Measurements from ENCODE around the gene COMMD7.
"Not testable (repeated sequence)": the region's sequence is repeated elsewhere in the genome, so short reads cannot be mapped to it uniquely, and the experiment has no call there.

Gene COMMD7

GRCh38 chr20:32697608-32698007 is 45.7 kb downstream of the COMMD7 start:
- Mint-ChIP-seq H3K4me3 (no peak overlapping the region), H3K27ac (ENCODE audit: low read depth) (no peak overlapping the region), H3K27me3 (no peaks in the 10 kb centered on the region), H3K4me1 (no peaks in the 10 kb centered on the region), H3K36me3 (ENCODE audit: insufficient read depth) (peaks cover 19% of the 10 kb centered on the region), H3K9me3 (no peaks in the 10 kb centered on the region)
- no peak for DNase-seq (ENCODE audit: low spot score in 2 of 2)
- ATAC-seq (replicated peaks; ENCODE audit: extremely low read depth, poor library complexity, severe bottlenecking), result no peak

GRCh38 chr20:32695089-32695488 is 48.2 kb downstream of the COMMD7 start:
- no peaks in the 10 kb centered on the region for H3K27me3 Mint-ChIP-seq
- no peak overlapping the region for H3K27ac Mint-ChIP-seq (ENCODE audit: low read depth)
- no peaks in the 10 kb centered on the region for H3K9me3 Mint-ChIP-seq
- ATAC-seq (replicated peaks; ENCODE audit: extremely low read depth, poor library complexity, severe bottlenecking) (no peak), DNase-seq (ENCODE audit: low spot score in 2 of 2) (no peak)
- peaks cover 11% of the 10 kb centered on the region for H3K36me3 Mint-ChIP-seq (ENCODE audit: insufficient read depth)
- no peaks in the 10 kb centered on the region for H3K4me1 Mint-ChIP-seq
- H3K4me3 Mint-ChIP-seq, result no peak overlapping the region

- H3K27ac Mint-ChIP-seq (ENCODE audit: low read depth); DNase-seq (ENCODE audit: low spot score in 2 of 2); H3K4me3 Mint-ChIP-seq; ATAC-seq (replicated peaks; ENCODE audit: extremely low read depth, poor library complexity, severe bottlenecking); H3K4me1 Mint-ChIP-seq; H3K27me3 Mint-ChIP-seq; H3K36me3 Mint-ChIP-seq (ENCODE audit: insufficient read depth); H3K9me3 Mint-ChIP-seq: not testable (repeated sequence)
These were observed 54.3 kb downstream of the COMMD7 start for GRCh38 chr20:32688966-32689365.

GRCh38 chr20:32687180-32687532 is 56.1 kb downstream of the COMMD7 start:
- Mint-ChIP-seq H3K27me3 (no peaks in the 10 kb centered on the region), H3K4me1 (no peaks in the 10 kb centered on the region), H3K36me3 (ENCODE audit: insufficient read depth) (no peaks in the 10 kb centered on the region), H3K9me3 (no peaks in the 10 kb centered on the region), H3K27ac (ENCODE audit: low read depth) (no peak overlapping the region), H3K4me3 (no peak overlapping the region)
- DNase-seq (ENCODE audit: low spot score in 2 of 2), result no peak
- no peak for ATAC-seq (replicated peaks; ENCODE audit: extremely low read depth, poor library complexity, severe bottlenecking)

GRCh38 chr20:32686530-32687179 is 56.6 kb downstream of the COMMD7 start:
- Mint-ChIP-seq H3K27me3 (no peaks in the 10 kb centered on the region), H3K9me3 (no peaks in the 10 kb centered on the region), H3K4me3 (no peak overlapping the region), H3K36me3 (ENCODE audit: insufficient read depth) (no peaks in the 10 kb centered on the region), H3K27ac (ENCODE audit: low read depth) (no peak overlapping the region), H3K4me1 (no peaks in the 10 kb centered on the region)
- ATAC-seq (replicated peaks; ENCODE audit: extremely low read depth, poor library complexity, severe bottlenecking) (no peak), DNase-seq (ENCODE audit: low spot score in 2 of 2) (no peak)

GRCh38 chr20:32685541-32686529 is 57.4 kb downstream of the COMMD7 start:
- Mint-ChIP-seq H3K4me1 (no peaks in the 10 kb centered on the region), H3K27me3 (no peaks in the 10 kb centered on the region), H3K36me3 (ENCODE audit: insufficient read depth) (no peaks in the 10 kb centered on the region), H3K9me3 (no peaks in the 10 kb centered on the region), H3K4me3 (no peak overlapping the region), H3K27ac (ENCODE audit: low read depth) (no peak overlapping the region)
- DNase-seq (ENCODE audit: low spot score in 2 of 2) (no peak), ATAC-seq (replicated peaks; ENCODE audit: extremely low read depth, poor library complexity, severe bottlenecking) (no peak)

GRCh38 chr20:32682508-32682987 is 60.7 kb downstream of the COMMD7 start:
- Mint-ChIP-seq H3K27ac (ENCODE audit: low read depth) (no peak overlapping the region), H3K9me3 (no peaks in the 10 kb centered on the region), H3K36me3 (ENCODE audit: insufficient read depth) (peaks cover 1% of the 10 kb centered on the region), H3K4me1 (peaks cover 2% of the 10 kb centered on the region), H3K27me3 (no peaks in the 10 kb centered on the region), H3K4me3 (no peak overlapping the region)
- ATAC-seq (replicated peaks; ENCODE audit: extremely low read depth, poor library complexity, severe bottlenecking) (no peak), DNase-seq (ENCODE audit: low spot score in 2 of 2) (no peak)

GRCh38 chr20:32681175-32682084 is 61.8 kb downstream of the COMMD7 start:
- no peak overlapping the region for H3K4me3 Mint-ChIP-seq

GRCh38 chr20:32680544-32681174 is 62.6 kb downstream of the COMMD7 start:
- no peak for DNase-seq (ENCODE audit: low spot score in 2 of 2)
- H3K4me3 Mint-ChIP-seq, result no peak overlapping the region
- no peak overlapping the region for H3K27ac Mint-ChIP-seq (ENCODE audit: low read depth)
- H3K27me3 Mint-ChIP-seq, result no peaks in the 10 kb centered on the region
- H3K4me1 Mint-ChIP-seq, result peaks cover 5% of the 10 kb centered on the region
- no peak for ATAC-seq (replicated peaks; ENCODE audit: extremely low read depth, poor library complexity, severe bottlenecking)
- no peaks in the 10 kb centered on the region for H3K9me3 Mint-ChIP-seq
- H3K36me3 Mint-ChIP-seq (ENCODE audit: insufficient read depth), result peaks cover 1% of the 10 kb centered on the region

More at GRCh38 chr20:32681175-32682084, 61.8 kb downstream of the COMMD7 start:
- Mint-ChIP-seq H3K4me1 (peaks cover 5% of the 10 kb centered on the region), H3K36me3 (ENCODE audit: insufficient read depth) (peaks cover 1% of the 10 kb centered on the region), H3K27ac (ENCODE audit: low read depth) (no peak overlapping the region), H3K9me3 (no peaks in the 10 kb centered on the region), H3K27me3 (no peaks in the 10 kb centered on the region)
- ATAC-seq (replicated peaks; ENCODE audit: extremely low read depth, poor library complexity, severe bottlenecking) (no peak), DNase-seq (ENCODE audit: low spot score in 2 of 2) (no peak)

GRCh38 chr20:32678948-32679347 is 64.3 kb downstream of the COMMD7 start:
- no peak overlapping the region for H3K4me3 Mint-ChIP-seq
- H3K36me3 Mint-ChIP-seq (ENCODE audit: insufficient read depth), result peaks cover 1% of the 10 kb centered on the region
- H3K27ac Mint-ChIP-seq (ENCODE audit: low read depth), result no peak overlapping the region
- no peaks in the 10 kb centered on the region for H3K27me3 Mint-ChIP-seq
- ATAC-seq (replicated peaks; ENCODE audit: extremely low read depth, poor library complexity, severe bottlenecking) (no peak), DNase-seq (ENCODE audit: low spot score in 2 of 2) (no peak)
- peaks cover 11% of the 10 kb centered on the region for H3K4me1 Mint-ChIP-seq
- H3K9me3 Mint-ChIP-seq, result no peaks in the 10 kb centered on the region

- H3K4me3 Mint-ChIP-seq, result no peak overlapping the region
- ATAC-seq (replicated peaks; ENCODE audit: extremely low read depth, poor library complexity, severe bottlenecking) (no peak), DNase-seq (ENCODE audit: low spot score in 2 of 2) (no peak)
- H3K9me3 Mint-ChIP-seq, result no peaks in the 10 kb centered on the region
- H3K36me3 Mint-ChIP-seq (ENCODE audit: insufficient read depth), result peaks cover 3% of the 10 kb centered on the region
- no peaks in the 10 kb centered on the region for H3K27me3 Mint-ChIP-seq
- H3K4me1 Mint-ChIP-seq, result peaks cover 23% of the 10 kb centered on the region
- H3K27ac Mint-ChIP-seq (ENCODE audit: low read depth), result no peak overlapping the region
These were observed 67.9 kb downstream of the COMMD7 start for GRCh38 chr20:32675223-32675975.

Measured in central memory CD8-positive, alpha-beta T cell (primary cell).